GM11168 (cell line): ENCODE data around the gene SPON2.

Experiments used
- in situ Hi-C: fragments of 300-500 bp; cut with MboI; formaldehyde crosslinking; loops from one replicate; pipeline ENCODE4 v1.12.0; 2022; ENCODE audit warnings: low sequenced_read_pairs; ENCODE audit not compliant: unreplicated experiment

The SPON2 gene

DNA sequence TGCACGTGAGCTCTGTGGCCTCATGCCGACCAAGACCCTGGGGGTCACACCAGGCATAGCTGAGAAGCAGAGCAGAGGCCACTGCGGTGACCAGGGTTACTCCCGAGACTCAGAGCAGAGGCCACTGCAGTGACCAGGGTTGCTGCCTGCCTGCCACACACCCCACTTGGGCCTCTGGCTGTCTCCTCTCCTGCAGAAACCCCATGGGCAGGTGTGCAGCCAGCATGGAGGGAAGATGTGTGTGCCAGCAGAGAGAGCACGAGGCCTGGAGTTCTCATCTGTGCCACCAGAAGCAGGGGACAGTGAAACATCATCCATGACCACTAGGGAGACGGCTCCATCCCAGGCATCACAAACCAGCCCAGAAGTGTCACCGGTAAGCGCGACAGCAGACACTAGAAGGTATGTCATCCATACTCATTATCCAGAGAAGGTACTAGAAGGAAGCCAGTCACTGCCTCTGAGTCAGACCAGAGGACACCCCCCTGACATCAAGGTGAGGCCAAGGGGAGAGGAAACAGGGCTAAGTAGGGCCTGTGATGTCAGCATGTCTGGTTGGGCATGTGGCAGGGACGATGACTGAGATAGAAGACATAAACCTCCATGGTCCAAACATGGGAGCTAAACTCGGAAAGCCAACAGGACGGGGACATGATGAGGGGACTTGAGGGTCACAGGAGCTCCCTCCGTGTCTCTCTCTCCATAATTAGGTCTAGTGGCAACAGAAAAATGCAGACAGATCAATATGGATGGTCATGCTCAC, 24.2 kb upstream of the SPON2 start:
- in situ Hi-C loops = no loop called here

DNA sequence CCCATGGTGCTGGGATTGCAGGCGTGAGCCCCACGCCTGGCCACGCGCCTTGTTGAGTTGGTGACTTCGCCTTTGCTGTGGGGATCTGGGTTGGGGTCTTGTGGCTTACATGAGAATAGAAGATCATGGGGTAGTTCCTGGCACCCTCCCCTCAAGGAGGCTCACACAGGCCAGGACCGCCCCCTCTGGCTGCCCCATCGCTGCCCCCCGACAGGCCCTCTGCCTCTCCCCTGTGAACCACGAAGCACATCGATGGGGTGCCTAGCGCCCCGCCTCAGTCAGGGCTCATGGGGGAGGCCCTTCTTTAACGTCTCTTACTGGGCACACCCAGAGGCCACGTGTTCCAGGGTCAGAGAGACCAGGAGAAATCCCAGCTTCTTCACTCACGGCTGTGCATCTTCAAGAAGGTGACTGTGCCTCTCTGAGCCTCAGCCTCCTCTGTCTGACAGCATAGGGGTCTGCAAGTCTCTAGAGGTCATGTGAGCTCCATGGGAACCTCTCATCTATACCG, 23.6 kb upstream of the SPON2 start:
- in situ Hi-C loops = no loop called here

DNA sequence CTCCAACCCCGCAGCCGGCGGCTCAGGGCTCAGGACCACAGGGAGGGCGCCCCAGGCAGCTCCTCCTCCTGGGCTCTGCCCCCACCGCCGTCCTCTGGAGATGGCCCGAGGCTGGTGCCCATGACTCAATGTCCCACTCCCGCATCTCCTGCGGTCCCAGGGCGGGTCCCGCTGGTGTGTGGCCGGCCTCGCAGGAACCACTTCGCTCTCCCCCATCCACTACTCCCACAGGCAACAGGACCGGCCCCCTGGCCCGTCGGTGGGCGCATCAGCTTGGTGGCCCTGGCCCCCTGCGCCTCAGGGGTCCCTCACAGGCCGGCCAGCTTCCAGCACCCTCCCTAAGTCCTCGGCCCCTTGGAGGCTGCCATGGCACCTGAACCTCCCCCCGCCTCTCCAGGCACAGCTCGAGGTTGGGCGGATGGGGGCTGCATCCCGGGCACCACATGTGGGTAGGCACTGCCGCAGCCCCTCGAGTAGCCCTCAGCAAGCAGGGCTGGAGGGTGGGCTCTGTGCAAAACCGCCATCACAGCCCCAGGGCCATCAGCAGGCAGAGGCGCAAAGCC, 22.8 kb upstream of the SPON2 start:
- in situ Hi-C loops = no loop called here

- in situ Hi-C loops = no loop called here
Observed at GRCh38 chr4:1194010-1194900, 21.9 kb upstream of the SPON2 start.

GRCh38 chr4:1193206-1194009, 21.0 kb upstream of the SPON2 start:
- in situ Hi-C loops = no loop called here

GRCh38 chr4:1192493-1193205, 20.3 kb upstream of the SPON2 start:
- in situ Hi-C loops = no loop called here

GRCh38 chr4:1192091-1192492, 19.7 kb upstream of the SPON2 start:
- in situ Hi-C loops = no loop called here

DNA sequence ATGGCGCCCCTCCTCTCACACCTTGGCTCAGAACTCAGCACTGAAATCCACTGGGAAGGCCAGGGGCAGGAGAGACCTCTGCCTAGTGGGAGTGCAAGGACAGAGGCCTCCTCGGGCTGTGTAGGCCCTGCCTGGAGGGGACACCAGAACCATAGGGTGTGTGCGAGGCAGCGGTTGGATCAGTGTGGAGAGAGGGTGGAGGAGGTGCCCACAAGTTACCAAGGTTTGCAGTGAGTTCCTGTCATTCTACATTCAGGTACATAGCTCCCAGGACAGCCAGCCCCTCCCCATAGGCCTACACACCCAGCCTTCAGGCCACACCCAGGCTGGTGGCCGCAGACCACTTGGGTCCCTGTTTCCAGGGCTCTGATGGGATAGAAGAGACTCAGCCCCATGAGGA, 19.2 kb upstream of the SPON2 start:
- in situ Hi-C loops = no loop called here

DNA sequence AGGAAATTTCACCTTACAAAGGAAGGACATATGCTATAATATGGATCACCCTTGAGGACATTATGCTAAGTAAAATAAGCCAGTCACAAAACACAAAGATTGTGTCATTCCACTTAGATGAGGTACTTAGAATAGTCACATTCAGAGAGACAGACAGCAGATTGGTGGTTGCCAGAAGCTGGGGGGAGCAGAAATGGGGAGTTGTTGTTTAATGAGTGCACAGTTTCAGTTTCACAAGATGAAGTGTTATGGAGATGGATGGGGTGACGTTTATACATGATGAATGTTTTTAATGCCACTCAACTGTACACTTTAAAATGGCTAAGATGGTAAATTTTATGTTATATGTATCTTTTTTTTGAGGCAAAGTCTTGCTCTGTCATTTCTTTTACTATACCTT, 14.8 kb upstream of the SPON2 start:
- in situ Hi-C loops = no loop called here

DNA sequence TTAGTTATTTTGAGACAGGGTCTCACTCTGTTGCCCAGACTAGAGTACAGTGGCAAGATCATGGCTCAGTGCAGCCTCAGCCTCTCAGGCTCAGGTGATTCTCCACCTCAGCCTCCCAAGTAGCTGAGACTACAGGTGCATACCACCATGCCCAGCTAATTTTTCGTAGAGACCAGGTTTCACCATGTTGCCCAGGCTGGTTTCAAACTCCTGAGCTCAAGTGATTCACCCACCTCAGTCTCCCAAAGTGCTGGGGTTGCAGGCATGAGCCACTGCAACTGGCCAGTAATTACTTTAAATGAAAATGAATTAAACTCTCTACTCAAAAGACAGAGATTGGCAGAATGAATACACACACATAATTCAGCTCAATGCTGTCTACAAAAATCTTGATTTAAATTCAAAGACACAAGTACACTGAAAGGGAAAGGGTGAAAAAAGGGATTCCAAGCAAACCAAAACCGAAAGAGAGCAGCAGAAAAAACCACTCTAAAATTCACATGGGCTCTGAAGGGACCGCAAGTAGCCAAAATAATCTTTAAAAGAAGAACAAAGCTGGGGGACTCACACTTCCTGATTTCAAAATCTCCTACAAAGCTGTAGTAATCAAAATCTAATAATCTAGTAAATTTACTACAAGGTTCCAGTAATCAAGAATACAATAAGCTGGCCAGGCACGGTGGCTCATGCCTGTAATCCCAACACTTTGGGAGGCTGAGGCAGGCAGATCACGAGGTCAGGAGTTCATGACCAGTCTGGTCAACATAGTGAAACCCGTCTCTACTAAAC, 11.8 kb upstream of the SPON2 start:
- in situ Hi-C loops = no loop called here

DNA sequence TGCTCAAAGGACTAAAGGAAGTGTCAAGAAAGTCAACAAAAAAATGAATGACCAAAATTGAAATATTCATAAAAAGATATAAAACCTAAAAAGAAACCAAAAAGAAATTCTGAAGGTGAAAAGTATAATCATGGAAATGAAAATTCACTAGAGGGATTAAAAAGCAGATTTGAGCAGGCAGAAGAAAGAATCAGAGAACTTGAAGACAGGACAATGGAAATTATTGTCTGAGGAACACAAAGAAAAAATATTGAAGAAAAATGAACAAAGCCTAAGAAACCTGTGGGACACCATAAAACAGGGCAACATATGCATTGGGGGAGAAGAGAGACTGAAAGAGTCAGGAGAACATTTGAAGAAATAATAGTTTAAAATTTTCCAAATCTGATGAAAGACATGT, 9.9 kb upstream of the SPON2 start:
- in situ Hi-C loops = no loop called here

GRCh38 chr4:1180663-1181062, 8.3 kb upstream of the SPON2 start:
- in situ Hi-C loops = no loop called here

DNA sequence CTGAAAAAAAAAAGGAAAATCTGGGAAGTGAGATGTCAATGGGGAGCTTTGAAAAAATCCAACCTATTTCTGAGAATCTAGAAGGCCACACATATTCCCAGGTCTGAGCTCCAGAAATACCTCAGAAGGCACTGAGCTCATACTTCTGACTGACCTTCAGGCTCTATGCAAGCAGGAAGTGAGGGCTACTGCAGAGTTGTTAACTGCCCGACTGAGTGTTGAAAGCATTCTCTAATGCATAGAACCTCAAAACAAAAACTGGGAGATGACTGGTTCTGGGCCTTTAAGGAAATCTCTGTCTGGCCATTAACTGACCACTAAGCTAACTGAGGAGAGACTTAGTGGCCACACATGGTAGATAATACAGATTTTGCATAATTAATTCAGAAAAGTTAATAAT, 7.6 kb upstream of the SPON2 start:
- in situ Hi-C loops = no loop called here

GRCh38 chr4:1179089-1179441, 6.7 kb upstream of the SPON2 start:
- in situ Hi-C loops = no loop called here

- in situ Hi-C loops = no loop called here
Observed at GRCh38 chr4:1178300-1179088, 6.1 kb upstream of the SPON2 start.

DNA sequence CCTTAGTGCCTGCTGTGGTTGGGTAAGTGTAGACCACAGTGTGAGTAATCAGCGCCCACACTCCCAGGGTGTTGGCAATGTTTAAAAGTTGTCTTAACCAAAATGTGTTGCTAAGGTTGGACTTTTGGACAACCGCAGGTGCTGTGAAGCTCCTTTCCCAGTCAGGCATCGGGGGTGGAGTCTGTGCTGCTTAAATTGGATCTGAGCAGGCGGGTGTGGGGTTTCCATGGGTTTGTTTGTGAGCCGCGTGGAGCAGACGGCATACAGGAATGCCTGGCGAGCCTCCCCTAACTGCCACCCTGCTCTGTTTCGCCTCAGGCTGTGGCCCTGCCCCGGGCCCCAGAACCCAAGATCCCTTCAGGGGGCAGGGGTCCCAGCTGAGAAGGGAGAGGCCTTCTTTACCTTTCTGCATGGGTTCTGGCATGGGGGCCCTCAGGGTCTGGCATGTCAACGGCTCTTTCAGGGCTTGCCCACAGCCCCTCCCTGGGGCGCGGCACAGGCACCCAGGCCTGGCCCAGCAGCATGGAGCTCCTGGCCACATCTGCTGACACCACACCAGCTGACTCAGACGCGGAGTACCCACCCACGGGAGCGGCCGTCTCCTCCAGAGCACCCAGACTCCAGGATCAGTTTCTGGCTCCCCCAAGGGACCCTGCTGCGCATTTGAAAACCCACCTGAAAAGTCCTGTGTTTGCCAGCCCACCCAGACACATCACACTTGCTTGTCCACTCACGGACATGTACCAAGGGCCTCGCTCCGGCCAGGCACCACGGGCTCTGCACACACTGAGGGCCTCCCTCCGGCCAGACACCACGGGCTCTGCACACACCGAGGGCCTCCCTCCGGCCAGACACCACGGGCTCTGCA, 5.1 kb upstream of the SPON2 start:
- in situ Hi-C loops = no loop called here
